GM12873 (cell line): ENCODE results near the gene CELF2.

Experiments
- TF ChIP-seq, protein P1 (sequence below): IDR thresholded peaks from 2 replicates; pipeline ENCODE4 v1.5.1; 2012; ENCODE audit warnings: low read depth, mild to moderate bottlenecking, moderate library complexity, low read length, control low read depth; ENCODE audit not compliant: insufficient read depth; ENCODE audit errors: missing control alignments

Gene CELF2

DNA sequence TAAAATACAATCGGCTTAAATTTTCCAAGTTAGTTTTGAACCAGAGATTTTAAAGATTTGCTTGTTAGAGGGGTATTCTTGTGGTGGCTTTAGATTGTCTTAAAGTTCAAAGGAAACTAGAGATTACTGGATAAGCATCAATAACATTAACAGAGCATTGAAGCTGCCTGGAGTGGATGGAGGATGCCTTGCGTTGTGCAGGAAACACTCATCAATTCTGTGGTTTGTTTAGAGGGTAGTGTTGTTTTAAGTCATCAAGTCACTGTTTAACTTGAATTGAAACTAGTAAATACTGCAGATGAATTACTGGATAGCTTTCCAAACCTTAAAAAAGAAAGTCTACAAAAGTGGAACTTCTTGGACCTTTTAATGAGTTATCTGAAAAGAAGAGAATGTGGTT, 218.6 kb downstream of the CELF2 start:
- TF ChIP-seq, protein P1, sequence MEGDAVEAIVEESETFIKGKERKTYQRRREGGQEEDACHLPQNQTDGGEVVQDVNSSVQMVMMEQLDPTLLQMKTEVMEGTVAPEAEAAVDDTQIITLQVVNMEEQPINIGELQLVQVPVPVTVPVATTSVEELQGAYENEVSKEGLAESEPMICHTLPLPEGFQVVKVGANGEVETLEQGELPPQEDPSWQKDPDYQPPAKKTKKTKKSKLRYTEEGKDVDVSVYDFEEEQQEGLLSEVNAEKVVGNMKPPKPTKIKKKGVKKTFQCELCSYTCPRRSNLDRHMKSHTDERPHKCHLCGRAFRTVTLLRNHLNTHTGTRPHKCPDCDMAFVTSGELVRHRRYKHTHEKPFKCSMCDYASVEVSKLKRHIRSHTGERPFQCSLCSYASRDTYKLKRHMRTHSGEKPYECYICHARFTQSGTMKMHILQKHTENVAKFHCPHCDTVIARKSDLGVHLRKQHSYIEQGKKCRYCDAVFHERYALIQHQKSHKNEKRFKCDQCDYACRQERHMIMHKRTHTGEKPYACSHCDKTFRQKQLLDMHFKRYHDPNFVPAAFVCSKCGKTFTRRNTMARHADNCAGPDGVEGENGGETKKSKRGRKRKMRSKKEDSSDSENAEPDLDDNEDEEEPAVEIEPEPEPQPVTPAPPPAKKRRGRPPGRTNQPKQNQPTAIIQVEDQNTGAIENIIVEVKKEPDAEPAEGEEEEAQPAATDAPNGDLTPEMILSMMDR: no peak

DNA sequence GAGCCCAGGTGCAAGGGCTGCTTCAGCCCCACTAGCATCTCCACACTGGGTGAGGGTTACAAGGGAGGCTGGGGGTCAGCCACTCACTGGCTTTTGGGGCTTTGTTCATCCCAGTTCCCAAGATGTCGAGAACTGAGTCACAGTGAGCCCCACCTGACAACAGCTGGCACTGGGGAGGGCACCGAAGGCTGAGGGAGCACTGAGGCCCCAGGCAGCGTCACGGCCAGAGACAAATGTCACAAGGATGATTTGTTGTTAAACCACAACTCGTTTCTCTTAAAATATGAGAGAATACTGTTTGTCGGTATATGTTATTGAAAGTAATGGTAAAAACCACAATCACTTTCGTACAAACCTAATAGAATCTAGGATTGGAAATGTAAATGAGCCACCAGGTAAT, 219.9 kb downstream of the CELF2 start:
- TF ChIP-seq, protein P1: no peak

DNA sequence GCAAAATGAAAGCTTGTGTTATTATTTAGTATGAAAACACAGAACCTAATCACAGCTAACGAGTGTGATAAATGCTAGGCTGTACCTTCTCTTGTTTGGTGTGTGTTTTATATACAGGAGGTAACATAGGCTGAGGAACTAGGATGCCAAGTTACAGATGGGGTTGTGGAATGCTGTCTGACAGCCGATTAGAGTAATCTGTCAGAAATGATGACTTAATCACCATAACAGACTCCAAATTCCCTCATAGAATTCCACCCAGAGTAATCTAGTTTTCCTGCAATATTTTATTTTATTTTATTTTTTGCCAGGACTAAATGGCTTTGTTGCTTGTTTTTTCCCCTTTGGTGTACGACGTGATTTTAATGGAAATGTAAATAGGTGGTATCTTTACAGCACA, 221.2 kb downstream of the CELF2 start:
- TF ChIP-seq, protein P1: no peak

DNA sequence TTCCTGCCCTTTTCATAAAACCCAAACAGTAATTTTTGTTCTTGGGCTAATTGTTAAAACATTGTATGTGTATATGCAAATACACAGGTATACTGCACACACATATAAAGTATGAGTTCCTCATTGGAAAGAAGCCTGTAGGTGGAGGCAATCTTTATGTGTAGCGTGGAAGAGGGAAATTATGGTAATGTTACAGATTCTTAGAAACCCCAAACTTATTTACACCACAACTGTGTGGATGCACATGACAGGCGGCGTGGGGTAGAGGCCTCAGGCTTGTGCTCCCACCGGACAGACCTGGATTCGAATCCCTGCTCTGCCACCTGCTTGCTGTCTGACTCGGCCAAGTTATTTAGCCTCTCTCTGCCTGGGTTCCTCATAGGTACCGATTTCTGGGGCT, 223.0 kb downstream of the CELF2 start:
- TF ChIP-seq, protein P1: no peak

DNA sequence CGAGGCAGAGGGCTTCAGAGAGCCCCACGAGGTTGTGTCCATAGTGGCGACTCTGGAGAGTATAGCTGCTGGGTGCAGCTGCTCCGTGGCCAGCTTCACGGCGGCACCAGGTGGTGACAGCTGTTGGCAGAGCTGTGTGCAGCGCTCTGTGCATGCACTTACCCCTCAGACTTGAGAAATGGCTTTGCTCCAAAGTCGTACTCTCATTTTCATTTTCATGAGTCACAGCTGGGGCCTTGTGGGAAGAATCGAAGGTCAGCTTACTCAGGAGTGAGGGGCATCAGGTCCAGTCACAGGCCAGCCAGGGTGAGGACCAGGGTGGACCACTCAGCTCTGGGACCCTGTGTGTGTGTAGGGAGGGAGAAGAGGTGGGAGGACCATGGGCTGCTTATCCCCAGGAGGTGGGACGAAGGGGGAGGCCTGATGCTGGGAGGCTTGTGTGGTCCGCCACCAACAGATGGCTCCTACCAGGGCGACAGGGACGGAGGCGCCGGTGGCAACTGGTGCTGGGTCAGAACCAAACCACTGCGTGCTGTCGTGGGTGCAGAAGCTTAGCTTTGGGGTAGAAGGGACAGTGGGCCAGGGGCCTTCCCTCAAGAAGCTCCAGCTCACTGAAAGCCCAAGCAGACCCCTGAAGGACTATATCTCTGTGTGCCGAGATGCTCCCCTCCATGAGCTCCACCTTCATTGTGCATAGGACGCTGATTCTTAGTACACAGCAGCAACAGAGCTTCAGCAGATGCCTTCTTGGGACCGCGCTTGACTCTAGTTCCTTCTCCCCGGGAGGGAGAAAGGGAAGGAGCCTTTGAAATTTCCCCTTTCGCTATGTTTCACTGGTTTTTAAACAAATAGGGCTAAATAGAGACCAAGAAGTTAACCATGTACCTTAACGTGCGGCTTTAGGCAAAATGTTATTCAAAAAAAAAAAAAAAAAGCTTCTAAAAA, 225.0 kb downstream of the CELF2 start:
- TF ChIP-seq, protein P1: no peak

DNA sequence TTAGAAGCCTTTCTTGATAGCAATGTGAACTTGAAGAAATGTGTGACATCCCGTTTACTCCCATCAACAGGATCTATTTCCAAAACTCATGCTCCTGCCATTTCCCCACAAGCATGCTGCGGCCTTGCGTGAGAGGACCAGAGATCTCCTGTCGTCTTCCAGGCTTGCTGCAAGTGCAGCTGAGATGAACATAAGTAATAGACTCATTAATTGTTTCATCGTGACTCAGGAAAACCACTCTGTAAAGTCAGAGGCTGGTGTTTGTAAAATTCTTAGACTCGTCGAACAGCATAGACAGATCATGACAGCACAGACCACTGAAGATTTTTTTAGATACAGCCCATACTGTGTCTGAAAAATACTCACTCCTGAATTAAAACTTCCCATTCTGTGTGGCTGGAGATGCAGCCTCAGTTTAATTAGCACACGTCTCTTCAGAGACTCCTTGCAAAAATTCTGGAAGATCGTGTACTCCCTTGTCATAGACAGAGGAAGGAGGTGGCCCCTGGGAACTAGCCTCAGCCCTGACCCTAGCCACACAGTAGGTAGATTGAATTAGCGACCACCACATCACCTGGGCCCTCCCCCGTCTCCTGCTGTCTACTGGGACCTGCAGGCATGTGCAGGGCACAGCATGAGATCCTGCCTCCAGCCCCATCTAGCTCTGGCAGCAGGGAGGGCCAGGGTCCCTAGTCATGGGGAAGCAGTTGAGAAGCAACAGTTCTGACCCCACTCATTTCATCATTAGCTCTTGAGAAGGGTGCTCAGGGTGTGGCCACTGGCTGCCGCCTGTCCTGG, 226.0 kb downstream of the CELF2 start:
- TF ChIP-seq, protein P1: no peak

DNA sequence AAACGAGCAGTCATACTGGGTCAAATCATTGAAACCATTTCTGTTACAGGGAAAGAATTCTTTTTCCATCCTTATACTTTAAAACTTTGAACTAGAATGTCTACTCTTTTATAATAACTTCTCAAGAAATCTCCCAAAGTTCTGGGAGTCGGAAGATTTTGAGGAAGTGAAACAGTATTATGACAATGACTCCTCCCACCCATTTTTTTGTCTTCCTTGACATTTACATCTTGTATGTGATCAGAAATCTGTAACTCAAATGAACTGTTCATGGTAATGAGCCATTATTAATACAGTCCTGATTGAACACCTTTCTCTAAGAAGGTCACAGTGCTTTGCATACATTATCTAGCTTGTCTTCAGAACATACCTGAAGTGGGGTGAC, 227.4 kb downstream of the CELF2 start:
- TF ChIP-seq, protein P1: no peak
